Keratinocyte (primary cell): ENCODE data around the gene MED15. TPM values are rescaled to one million over a fixed set of nuclear protein-coding genes. Genes with fewer than 3 reads are reported as not detected.

Experiments used
- DNase-seq: peaks from one replicate; pipeline ENCODE4 v3.0.0-alpha.2; 2011; ENCODE audit warnings: low read depth, missing footprints, low spot score
- FAIRE-seq: peaks from 2 replicates; lab custom pipeline; 2011; peaks lifted over from hg19 to GRCh38; lab: Jason Lieb, UNC
- H2AFZ ChIP-seq: 2 replicates; pipeline ENCODE4 v1.6.0; 2012; ENCODE audit warnings: low read length, control low read depth, inconsistent platforms; ENCODE audit not compliant: control insufficient read depth
- H3K27ac ChIP-seq: 2 replicates; pipeline ENCODE4 v1.5.1; 2011; ENCODE audit warnings: low read length; ENCODE audit not compliant: control insufficient read depth, insufficient read depth
- H3K27me3 ChIP-seq: 3 replicates; pipeline ENCODE4 v1.6.0; 2011; ENCODE audit warnings: low read length; ENCODE audit not compliant: control insufficient read depth, insufficient read depth; ENCODE audit errors: extremely low read depth
- H3K36me3 ChIP-seq, 2 experiments: 2 replicates in 1 of 2; 3 replicates in 1 of 2; pipeline ENCODE4 v1.5.1; 2011; ENCODE audit warnings: low read length in 2 of 2, mild to moderate bottlenecking in 1 of 2; ENCODE audit not compliant: control insufficient read depth in 2 of 2, insufficient read depth in 2 of 2; ENCODE audit errors: extremely low read depth in 1 of 2
- H3K4me1 ChIP-seq: 3 replicates; pipeline ENCODE4 v1.5.1; 2011; ENCODE audit warnings: low read length; ENCODE audit not compliant: control insufficient read depth, insufficient read depth; ENCODE audit errors: extremely low read depth
- H3K4me2 ChIP-seq: 3 replicates; pipeline ENCODE4 v1.6.0; 2011; ENCODE audit warnings: low read depth, low read length; ENCODE audit not compliant: control insufficient read depth, insufficient read depth; ENCODE audit errors: extremely low read depth
- H3K4me3 ChIP-seq, 3 experiments: fragments of 200-600 bp in 1 of 3; sonication (generic) in 1 of 3; 2 replicates in 2 of 3; 3 replicates in 1 of 3; pipeline ENCODE4 v1.5.1; 2011 to 2016; ENCODE audit warnings: low read length in 3 of 3, mild to moderate bottlenecking in 3 of 3, control low read depth in 2 of 3, inconsistent platforms in 1 of 3, low read depth in 1 of 3, mixed read lengths in 1 of 3, mixed run types in 1 of 3, moderate library complexity in 1 of 3; ENCODE audit not compliant: control insufficient read depth in 2 of 3, insufficient read depth in 2 of 3; ENCODE audit errors: extremely low read depth in 1 of 3
- H3K79me2 ChIP-seq: 2 replicates; pipeline ENCODE4 v1.6.0; 2012; ENCODE audit warnings: low read length; ENCODE audit not compliant: control insufficient read depth, insufficient read depth
- H3K9ac ChIP-seq: 3 replicates; pipeline ENCODE4 v1.6.0; 2011; ENCODE audit warnings: low read length; ENCODE audit not compliant: control insufficient read depth, insufficient read depth; ENCODE audit errors: extremely low read depth
- H3K9me1 ChIP-seq: 3 replicates; pipeline ENCODE4 v1.6.0; 2011; ENCODE audit warnings: low read length; ENCODE audit not compliant: control insufficient read depth, insufficient read depth; ENCODE audit errors: extremely low read depth
- H3K9me3 ChIP-seq: 2 replicates; pipeline ENCODE4 v1.5.1; 2012; ENCODE audit warnings: low read depth, low read length; ENCODE audit not compliant: control insufficient read depth
- H4K20me1 ChIP-seq: 3 replicates; pipeline ENCODE4 v1.6.0; 2011; ENCODE audit warnings: low read length; ENCODE audit not compliant: control insufficient read depth, insufficient read depth; ENCODE audit errors: extremely low read depth
- EZH2 ChIP-seq: IDR thresholded peaks from one replicate; pipeline ENCODE4 v1.6.1; 2012; ENCODE audit warnings: inconsistent platforms, mild to moderate bottlenecking, low read length, moderate library complexity
- dilution Hi-C: fragments of 300-500 bp; cut with MboI; formaldehyde crosslinking; loops from one replicate; pipeline ENCODE4 v1.7.0; 2020; ENCODE audit warnings: low sequenced_read_pairs; ENCODE audit not compliant: extremely low pct_ligation_motif_present
- polyA plus RNA-seq, 5 experiments: library from polyadenylated mRNA; depleted of rRNA in 3 of 5; stranded (reverse) in 3 of 5; stranded (forward) in 1 of 5; unstranded in 1 of 5; fragments of >200 nt; gene quantifications; 1 replicate in 1 of 5; 2 replicates in 3 of 5; 3 replicates in 1 of 5; pipeline versions ENCODE4 v1.2.1 to v1.2.3, GENCODE V29; 2011 to 2012; ENCODE audit warnings: missing spikeins in 2 of 5, low read depth in 1 of 5, low replicate concordance in 1 of 5
- TF ChIP-seq, protein P1 (sequence below), 3 experiments: IDR thresholded peaks in 1 of 3; conservative IDR thresholded peaks in 1 of 3; optimal IDR thresholded peaks in 1 of 3; 2 replicates in 2 of 3; 3 replicates in 1 of 3; pipeline versions ENCODE3 to v1.5.1; 2011; ENCODE audit warnings: low read length in 3 of 3, mild to moderate bottlenecking in 3 of 3, moderate library complexity in 2 of 3, control low read depth in 1 of 3, inconsistent platforms in 1 of 3; ENCODE audit not compliant: insufficient read depth in 2 of 3; ENCODE audit errors: extremely low read depth in 1 of 3

The MED15 gene
- polyA plus RNA-seq, 1 donor (not counting 4 experiments of a cell fraction or from before 2014, with no cell fraction given): 24.9 TPM

DNA sequence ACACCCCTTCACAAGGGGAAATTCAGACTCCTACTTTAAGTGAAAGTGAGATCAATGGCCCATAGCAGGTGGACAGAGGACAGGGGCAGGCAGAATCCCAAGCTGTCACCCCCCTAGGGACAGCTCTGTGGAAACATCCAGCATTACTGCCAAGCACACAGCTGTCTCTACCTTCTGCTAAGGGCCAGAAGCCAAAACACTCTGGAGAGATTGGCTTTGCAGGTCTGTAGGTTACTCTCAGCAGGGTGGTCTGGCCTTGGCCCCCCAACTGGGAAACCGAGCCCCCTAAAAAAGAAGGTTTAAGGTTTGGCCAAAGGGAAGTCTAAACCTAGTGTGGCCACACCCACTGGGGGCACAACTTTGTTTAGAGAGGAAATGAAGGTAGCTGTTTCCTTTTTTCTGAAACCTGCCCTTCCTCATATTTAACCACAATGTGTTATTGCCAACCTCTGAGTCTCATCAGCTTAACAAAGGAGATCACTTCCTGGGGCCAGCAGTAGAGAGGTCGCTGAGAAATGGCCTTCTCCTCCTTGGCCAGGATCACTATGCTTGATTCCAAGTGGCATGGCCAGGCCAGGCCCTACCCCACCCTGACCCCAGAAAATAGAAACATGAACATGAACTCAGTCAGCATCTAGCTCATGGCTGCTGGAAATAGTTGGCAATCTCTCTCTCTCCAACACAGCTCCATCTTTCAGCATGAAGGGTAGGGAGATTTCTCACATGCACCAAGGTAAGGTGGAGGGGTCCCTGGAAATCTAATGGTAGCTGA, 43.9 kb upstream of the MED15 start:
- H3K9me1 ChIP-seq: no peaks in the 10 kb centered on the region
- H3K27me3 ChIP-seq: no peaks in the 10 kb centered on the region
- no peak for DNase-seq
- H3K4me2 ChIP-seq: no peak overlapping the region
- H3K36me3 ChIP-seq: peaks cover 0 to 9% of the 10 kb centered on the region in 2 experiments
- dilution Hi-C loops: no loop called here
- H3K4me1 ChIP-seq: no peaks in the 10 kb centered on the region
- H2AFZ ChIP-seq: no peak overlapping the region
- H3K79me2 ChIP-seq: no peaks in the 10 kb centered on the region
- no peak overlapping the region for H3K27ac ChIP-seq
- no peak overlapping the region for H3K4me3 ChIP-seq
- H3K9ac ChIP-seq: no peak overlapping the region
- no peaks in the 10 kb centered on the region for H4K20me1 ChIP-seq
- no peaks in the 10 kb centered on the region for H3K9me3 ChIP-seq
- no peak for TF ChIP-seq EZH2
- TF ChIP-seq, protein P1, sequence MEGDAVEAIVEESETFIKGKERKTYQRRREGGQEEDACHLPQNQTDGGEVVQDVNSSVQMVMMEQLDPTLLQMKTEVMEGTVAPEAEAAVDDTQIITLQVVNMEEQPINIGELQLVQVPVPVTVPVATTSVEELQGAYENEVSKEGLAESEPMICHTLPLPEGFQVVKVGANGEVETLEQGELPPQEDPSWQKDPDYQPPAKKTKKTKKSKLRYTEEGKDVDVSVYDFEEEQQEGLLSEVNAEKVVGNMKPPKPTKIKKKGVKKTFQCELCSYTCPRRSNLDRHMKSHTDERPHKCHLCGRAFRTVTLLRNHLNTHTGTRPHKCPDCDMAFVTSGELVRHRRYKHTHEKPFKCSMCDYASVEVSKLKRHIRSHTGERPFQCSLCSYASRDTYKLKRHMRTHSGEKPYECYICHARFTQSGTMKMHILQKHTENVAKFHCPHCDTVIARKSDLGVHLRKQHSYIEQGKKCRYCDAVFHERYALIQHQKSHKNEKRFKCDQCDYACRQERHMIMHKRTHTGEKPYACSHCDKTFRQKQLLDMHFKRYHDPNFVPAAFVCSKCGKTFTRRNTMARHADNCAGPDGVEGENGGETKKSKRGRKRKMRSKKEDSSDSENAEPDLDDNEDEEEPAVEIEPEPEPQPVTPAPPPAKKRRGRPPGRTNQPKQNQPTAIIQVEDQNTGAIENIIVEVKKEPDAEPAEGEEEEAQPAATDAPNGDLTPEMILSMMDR (optimal IDR thresholded peaks at IDR 0.05 in 1 of 3, IDR thresholded peaks at IDR 0.05 in 1 of 3, conservative IDR thresholded peaks at IDR 0.05 in 1 of 3; ENCODE audit: extremely low read depth in 1 of 3, insufficient read depth in 2 of 3, low read length in 3 of 3): no peak
- FAIRE-seq: no peak

DNA sequence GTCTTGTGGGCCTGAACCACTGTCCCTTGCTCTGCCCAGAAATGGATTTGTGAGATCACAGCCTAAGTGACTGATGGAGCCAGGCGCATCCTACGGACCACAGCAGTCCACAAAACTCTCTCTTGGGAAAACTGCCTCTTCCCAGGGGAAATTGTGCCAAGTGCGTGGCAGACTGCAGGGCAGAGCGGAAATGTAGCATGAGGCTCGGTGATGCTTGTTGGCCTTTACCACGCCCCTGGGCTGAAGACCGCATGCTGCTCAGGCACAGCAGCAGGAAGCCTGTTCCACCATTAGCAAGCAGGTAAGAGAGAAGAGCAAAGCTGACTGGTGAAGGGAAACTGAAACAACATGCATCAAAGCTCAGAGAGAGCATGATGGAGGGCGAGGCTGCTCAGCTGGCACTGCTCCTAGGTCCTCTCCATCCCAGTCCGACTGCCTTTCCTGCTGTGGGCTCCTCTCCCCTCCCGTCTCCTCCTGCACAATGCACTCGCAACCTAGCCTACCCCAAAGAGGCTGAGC, 43.3 kb upstream of the MED15 start:
- Histone ChIP-seq H2AFZ (no peak overlapping the region), H3K79me2 (no peaks in the 10 kb centered on the region), H3K27me3 (no peaks in the 10 kb centered on the region), H3K9ac (no peak overlapping the region), H3K4me1 (no peaks in the 10 kb centered on the region), H3K36me3 (peaks cover 0 to 9% of the 10 kb centered on the region in 2 experiments), H3K9me3 (no peaks in the 10 kb centered on the region), H3K4me2 (no peak overlapping the region), H3K9me1 (no peaks in the 10 kb centered on the region), H3K27ac (no peak overlapping the region), H3K4me3 (no peak overlapping the region), H4K20me1 (no peaks in the 10 kb centered on the region)
- TF ChIP-seq EZH2: no peak
- TF ChIP-seq, protein P1 (optimal IDR thresholded peaks at IDR 0.05 in 1 of 3, IDR thresholded peaks at IDR 0.05 in 1 of 3, conservative IDR thresholded peaks at IDR 0.05 in 1 of 3; ENCODE audit: extremely low read depth in 1 of 3, insufficient read depth in 2 of 3, low read length in 3 of 3): no peak
- FAIRE-seq: no peak
- dilution Hi-C loops: no loop called here
- DNase-seq: no peak
